Dendritic cell treated with granulocyte-macrophage colony-stimulating factor and Interleukin-4, amounts not matched to agents 40 ng/mL and 50 ng/mL, for 4 days (primary cell): Measurements from ENCODE around the gene SH2B3.
A peak's percentile ranks its signal among the peaks of the same experiment; 100 is the strongest.
"Not testable (repeated sequence)": the region's sequence is repeated elsewhere in the genome, so short reads cannot be mapped to it uniquely, and the experiment has no call there.

ENCODE experiments used
- H3K27ac Mint-ChIP-seq: one replicate; pipeline ENCODE4 v1.8.0; 2022; ENCODE audit warnings: mild to moderate bottlenecking, mixed read lengths
- H3K27me3 Mint-ChIP-seq: one replicate; pipeline ENCODE4 v1.8.0; 2022; ENCODE audit warnings: mild to moderate bottlenecking, mixed read lengths
- H3K36me3 Mint-ChIP-seq: one replicate; pipeline ENCODE4 v1.8.0; 2022; ENCODE audit warnings: low read depth, mixed read lengths
- H3K4me1 Mint-ChIP-seq: one replicate; pipeline ENCODE4 v1.8.0; 2022; ENCODE audit warnings: low read depth, mixed read lengths
- H3K4me3 Mint-ChIP-seq: one replicate; pipeline ENCODE4 v1.8.0; 2022; ENCODE audit warnings: mild to moderate bottlenecking, moderate library complexity, mixed read lengths
- H3K9me3 Mint-ChIP-seq: one replicate; pipeline ENCODE4 v1.8.0; 2022; ENCODE audit warnings: mixed read lengths
- intact Hi-C: fragments of 100-400 bp; cut with micrococcal nuclease; formaldehyde crosslinking; loops from one replicate; pipeline ENCODE4 v1.15.0; 2022

Gene SH2B3

DNA sequence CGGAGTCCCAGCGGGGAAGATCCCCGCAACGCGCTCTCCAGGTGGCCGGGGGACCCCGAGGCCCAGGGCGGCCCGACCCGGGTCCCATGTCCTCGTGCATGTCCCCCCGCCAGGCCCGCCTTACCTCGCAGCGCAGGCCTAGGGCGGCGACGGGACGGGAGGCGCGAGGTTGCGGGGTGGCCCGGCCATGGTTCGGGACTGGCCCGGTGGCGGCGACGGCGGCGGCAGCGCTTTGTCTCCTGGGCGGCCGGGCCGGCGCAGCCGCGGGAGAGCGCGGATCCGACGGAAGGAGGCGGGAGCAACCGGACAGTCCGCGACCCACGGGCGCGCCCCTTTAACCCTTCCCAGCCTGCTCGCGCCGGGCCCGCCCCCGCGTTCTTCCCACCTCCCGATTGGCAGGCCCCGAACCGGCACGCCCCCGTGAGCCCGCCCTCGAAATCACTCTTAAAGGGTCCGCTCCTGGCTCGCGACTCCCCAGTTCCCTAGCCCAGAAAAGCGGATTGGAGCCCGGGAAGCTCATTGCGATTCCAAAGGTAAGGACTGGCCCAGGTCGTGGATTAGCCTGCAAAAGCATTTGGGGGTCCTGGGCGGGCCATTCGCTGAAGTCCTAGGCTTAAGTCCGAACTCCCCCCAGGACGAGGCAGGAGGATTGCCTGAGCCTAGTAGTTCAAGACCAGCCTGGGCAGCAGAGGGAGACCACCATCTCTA, 36.8 kb upstream of the SH2B3 start, which contains the start of gene PHETA1:
TSS of gene PHETA1 (minus strand) at position 308 of the 708 bp plus-strand sequence. CDS start 5,668 bp downstream, outside the sequence.
- intact Hi-C loops, result no loop called here
- H3K36me3 Mint-ChIP-seq, result peaks cover 51% of the 10 kb centered on the region
- peak within 1 kb of the TSS; percentile 84 for H3K27ac Mint-ChIP-seq
- H3K4me3 Mint-ChIP-seq, result peak within 1 kb of the TSS; percentile 78
- no peaks in the 10 kb centered on the region for H3K27me3 Mint-ChIP-seq
- H3K4me1 Mint-ChIP-seq, result peaks cover 63% of the 10 kb centered on the region
- H3K9me3 Mint-ChIP-seq, result peaks cover 12% of the 10 kb centered on the region

DNA sequence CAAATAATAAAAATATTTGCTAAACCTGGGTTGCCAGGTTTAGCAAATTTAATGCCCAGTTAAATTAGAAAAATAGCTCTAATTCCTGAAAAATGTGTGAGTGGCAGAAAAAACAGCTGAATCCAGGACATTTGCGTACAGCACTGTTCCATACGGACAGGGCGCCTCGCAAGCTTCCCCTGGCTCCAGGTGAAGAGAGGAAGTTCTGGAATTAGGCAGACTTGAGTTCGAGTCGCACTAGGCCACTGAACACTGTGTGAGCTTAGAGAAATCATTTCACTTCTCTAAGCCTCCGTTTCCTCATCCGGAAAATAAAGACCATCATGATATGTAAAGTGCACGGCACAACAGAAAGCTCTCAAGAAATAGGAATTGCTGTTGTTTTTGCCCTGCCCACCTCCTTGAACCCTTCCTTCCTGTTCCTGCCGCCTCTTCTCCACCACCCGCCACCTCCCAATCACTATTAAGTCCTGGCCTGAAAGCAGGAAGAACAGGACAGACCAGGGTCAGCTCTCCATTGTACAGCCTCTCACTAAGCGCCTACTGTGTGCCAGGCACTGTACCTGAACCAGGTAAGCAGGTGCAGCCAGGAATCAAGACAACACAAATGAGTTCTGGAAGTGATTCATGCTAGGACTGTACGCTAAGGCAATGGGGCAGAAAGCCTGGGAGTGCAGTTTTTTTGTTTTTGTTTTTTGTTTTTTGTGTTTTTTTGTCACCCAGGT, 36.1 kb upstream of the SH2B3 start:
- peak overlapping the region; percentile 84 for H3K27ac Mint-ChIP-seq
- intact Hi-C loops, result no loop called here
- no peaks in the 10 kb centered on the region for H3K27me3 Mint-ChIP-seq
- H3K36me3 Mint-ChIP-seq, result peaks cover 50% of the 10 kb centered on the region
- H3K4me1 Mint-ChIP-seq, result peaks cover 63% of the 10 kb centered on the region
- peaks cover 16% of the 10 kb centered on the region for H3K9me3 Mint-ChIP-seq
- peak overlapping the region; percentile 78 for H3K4me3 Mint-ChIP-seq

DNA sequence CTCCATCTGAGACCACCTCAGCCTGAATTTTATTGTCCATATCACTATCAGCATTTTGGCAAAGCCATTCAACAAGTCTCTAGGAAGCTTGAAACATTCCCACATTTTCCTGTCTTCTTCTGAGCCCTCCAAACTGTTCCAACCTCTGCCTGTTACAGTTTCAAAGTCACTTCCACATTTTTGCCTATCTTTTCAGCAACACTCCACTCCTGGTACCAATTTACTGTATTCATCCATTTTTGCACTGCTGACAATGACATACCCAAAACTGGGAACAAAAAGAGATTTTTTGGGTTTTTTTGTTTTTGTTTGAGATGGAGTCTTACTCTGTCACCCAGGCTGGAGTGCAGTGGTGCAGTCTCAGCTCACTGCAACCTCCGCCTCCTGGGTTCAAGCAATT, 32.5 kb upstream of the SH2B3 start:
- H3K4me3 Mint-ChIP-seq, H3K27ac Mint-ChIP-seq, intact Hi-C loops, H3K27me3 Mint-ChIP-seq: not testable (repeated sequence)
- Mint-ChIP-seq H3K4me1 (peaks cover 32% of the 10 kb centered on the region), H3K9me3 (peaks cover 16% of the 10 kb centered on the region), H3K36me3 (peaks cover 24% of the 10 kb centered on the region)

- H3K27me3 Mint-ChIP-seq, result peaks cover 2% of the 10 kb centered on the region
- no peak overlapping the region for H3K4me3 Mint-ChIP-seq
- H3K9me3 Mint-ChIP-seq, result peaks cover 16% of the 10 kb centered on the region
- intact Hi-C loops, result no loop called here
- H3K27ac Mint-ChIP-seq, result no peak overlapping the region
- peaks cover 19% of the 10 kb centered on the region for H3K36me3 Mint-ChIP-seq
- peaks cover 12% of the 10 kb centered on the region for H3K4me1 Mint-ChIP-seq
Observed at GRCh38 chr12:111377440-111377839, 28.3 kb upstream of the SH2B3 start.

- Mint-ChIP-seq H3K27me3 (peaks cover 15% of the 10 kb centered on the region), H3K4me1 (peaks cover 19% of the 10 kb centered on the region), H3K36me3 (no peaks in the 10 kb centered on the region), H3K27ac (no peak overlapping the region), H3K4me3 (no peak overlapping the region), H3K9me3 (no peaks in the 10 kb centered on the region)
- intact Hi-C loops, result no loop called here
Observed at GRCh38 chr12:111379942-111380554, 25.7 kb upstream of the SH2B3 start.

GRCh38 chr12:111384596-111384995, 21.1 kb upstream of the SH2B3 start:
- Mint-ChIP-seq H3K9me3 (no peaks in the 10 kb centered on the region), H3K4me3 (no peak overlapping the region), H3K4me1 (peaks cover 35% of the 10 kb centered on the region), H3K27ac (no peak overlapping the region), H3K36me3 (no peaks in the 10 kb centered on the region), H3K27me3 (peaks cover 18% of the 10 kb centered on the region)
- intact Hi-C loops, result no loop called here

DNA sequence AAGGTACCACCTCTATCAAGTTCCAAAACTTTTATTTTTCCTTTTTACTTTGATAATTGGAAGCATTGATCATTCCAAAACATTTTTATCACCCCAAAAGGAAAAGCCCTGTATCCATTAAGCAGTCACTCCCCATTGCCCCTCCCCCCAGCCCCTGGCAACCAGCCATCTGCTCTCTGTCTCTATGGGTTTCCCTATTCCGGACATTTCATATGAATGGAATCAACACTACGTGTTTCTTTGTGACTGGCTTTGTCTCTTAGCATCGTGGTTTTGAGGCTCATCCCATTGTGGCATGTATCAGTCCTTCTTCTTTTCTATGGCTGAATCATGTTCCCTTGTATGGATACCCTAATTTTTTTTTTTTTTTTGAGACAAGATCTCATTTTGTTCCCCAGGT, 18.8 kb upstream of the SH2B3 start:
- Mint-ChIP-seq H3K27me3 (peaks cover 18% of the 10 kb centered on the region), H3K9me3 (no peaks in the 10 kb centered on the region), H3K27ac (peak overlapping the region; percentile 43), H3K36me3 (no peaks in the 10 kb centered on the region), H3K4me1 (peaks cover 54% of the 10 kb centered on the region), H3K4me3 (no peak overlapping the region)
- intact Hi-C loops, result no loop called here

- Mint-ChIP-seq H3K9me3 (no peaks in the 10 kb centered on the region), H3K27ac (peak overlapping the region; percentile 43), H3K36me3 (no peaks in the 10 kb centered on the region), H3K4me3 (no peak overlapping the region), H3K4me1 (peaks cover 56% of the 10 kb centered on the region), H3K27me3 (peaks cover 17% of the 10 kb centered on the region)
- intact Hi-C loops, result no loop called here
Observed at GRCh38 chr12:111387747-111388323, 17.9 kb upstream of the SH2B3 start.

GRCh38 chr12:111389635-111390034, 16.1 kb upstream of the SH2B3 start:
- Mint-ChIP-seq H3K4me1 (peaks cover 71% of the 10 kb centered on the region), H3K27ac (peak overlapping the region; percentile 41), H3K9me3 (no peaks in the 10 kb centered on the region), H3K4me3 (peak overlapping the region; percentile 57), H3K36me3 (no peaks in the 10 kb centered on the region), H3K27me3 (peaks cover 9% of the 10 kb centered on the region)
- intact Hi-C loops, result no loop called here

GRCh38 chr12:111390910-111391309, 14.8 kb upstream of the SH2B3 start:
- Mint-ChIP-seq H3K27ac (peak overlapping the region; percentile 41), H3K36me3 (no peaks in the 10 kb centered on the region), H3K4me3 (peak overlapping the region; percentile 30), H3K27me3 (no peaks in the 10 kb centered on the region), H3K9me3 (no peaks in the 10 kb centered on the region), H3K4me1 (peaks cover 64% of the 10 kb centered on the region)
- intact Hi-C loops, result no loop called here

GRCh38 chr12:111393700-111394300, 11.9 kb upstream of the SH2B3 start:
- Mint-ChIP-seq H3K9me3 (no peaks in the 10 kb centered on the region), H3K4me3 (no peak overlapping the region), H3K27me3 (no peaks in the 10 kb centered on the region), H3K27ac (peak overlapping the region; percentile 78), H3K4me1 (peaks cover 65% of the 10 kb centered on the region), H3K36me3 (no peaks in the 10 kb centered on the region)
- intact Hi-C loops, result no loop called here

DNA sequence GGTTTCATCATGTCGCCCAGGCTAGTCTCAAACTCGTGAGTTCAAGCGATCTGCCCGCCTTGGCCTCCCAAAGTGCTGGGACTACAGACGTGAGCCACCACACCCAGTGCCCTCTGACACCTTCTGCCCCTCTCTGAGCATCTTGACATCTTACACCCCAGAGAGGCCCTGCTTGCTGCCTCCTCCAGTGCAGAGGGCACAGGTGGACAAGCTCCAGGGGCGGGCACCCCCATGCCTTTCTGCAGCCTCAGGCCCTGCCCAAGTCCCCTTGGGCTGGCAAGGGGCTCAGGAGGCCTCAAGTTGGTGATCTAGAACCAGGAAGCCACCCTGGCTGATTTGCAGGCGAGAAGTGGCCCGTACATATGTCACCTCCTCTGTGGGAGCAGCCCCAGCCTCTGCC, 11.2 kb upstream of the SH2B3 start:
- intact Hi-C loops, result no loop called here
- Mint-ChIP-seq H3K27ac (peak overlapping the region; percentile 78), H3K36me3 (no peaks in the 10 kb centered on the region), H3K4me3 (no peak overlapping the region), H3K4me1 (peaks cover 65% of the 10 kb centered on the region), H3K9me3 (no peaks in the 10 kb centered on the region), H3K27me3 (no peaks in the 10 kb centered on the region)

DNA sequence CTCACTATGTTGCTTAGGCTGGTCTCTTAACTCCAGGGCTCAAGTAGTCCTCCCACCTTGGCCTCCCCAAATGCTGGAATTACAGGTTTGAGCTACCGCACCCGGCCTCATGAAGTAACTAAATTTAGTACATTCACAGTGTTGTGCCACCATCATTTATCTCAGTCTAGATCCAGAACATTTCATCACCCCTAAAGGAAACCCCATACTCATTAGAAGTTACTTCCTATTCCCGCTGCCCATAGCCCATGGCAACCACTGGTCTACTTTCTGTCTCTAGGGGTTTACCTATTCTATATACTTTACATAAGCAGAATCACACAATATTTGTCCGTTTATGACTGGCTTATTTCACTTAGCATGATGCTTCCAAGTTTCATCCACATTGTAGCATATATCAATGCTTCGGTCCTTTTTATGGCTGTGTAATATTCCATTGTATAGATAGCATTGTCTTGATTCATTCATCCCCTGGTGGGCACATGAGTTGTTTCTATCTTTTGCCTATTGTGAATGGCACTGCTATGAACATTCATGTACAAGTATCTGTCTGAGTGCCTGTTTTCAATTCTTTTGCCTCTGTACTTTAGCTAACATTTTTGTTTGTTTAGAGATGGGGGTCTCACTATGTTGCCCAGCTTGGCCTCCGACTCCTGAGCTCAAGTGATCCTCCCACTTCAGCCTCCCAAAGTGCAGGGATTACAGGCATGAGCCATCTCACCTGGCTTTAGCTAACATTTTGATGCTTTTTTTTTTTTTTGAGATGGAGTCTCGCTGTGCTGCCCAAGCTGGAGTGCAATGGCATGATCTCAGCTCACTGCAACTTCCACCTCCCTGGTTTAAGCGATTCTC, 10.2 kb upstream of the SH2B3 start:
- no peaks in the 10 kb centered on the region for H3K36me3 Mint-ChIP-seq
- H3K4me3 Mint-ChIP-seq, result no peak overlapping the region
- H3K27ac Mint-ChIP-seq, result no peak overlapping the region
- intact Hi-C loops, result loop anchor here (5.0 kb wide), 1 partner anchor 63 kb away; no protein-coding TSS in a partner anchor
- no peaks in the 10 kb centered on the region for H3K27me3 Mint-ChIP-seq
- H3K9me3 Mint-ChIP-seq, result no peaks in the 10 kb centered on the region
- H3K4me1 Mint-ChIP-seq, result peaks cover 65% of the 10 kb centered on the region
